ENCODE data around the gene PLIN4.

Gene PLIN4

DNA sequence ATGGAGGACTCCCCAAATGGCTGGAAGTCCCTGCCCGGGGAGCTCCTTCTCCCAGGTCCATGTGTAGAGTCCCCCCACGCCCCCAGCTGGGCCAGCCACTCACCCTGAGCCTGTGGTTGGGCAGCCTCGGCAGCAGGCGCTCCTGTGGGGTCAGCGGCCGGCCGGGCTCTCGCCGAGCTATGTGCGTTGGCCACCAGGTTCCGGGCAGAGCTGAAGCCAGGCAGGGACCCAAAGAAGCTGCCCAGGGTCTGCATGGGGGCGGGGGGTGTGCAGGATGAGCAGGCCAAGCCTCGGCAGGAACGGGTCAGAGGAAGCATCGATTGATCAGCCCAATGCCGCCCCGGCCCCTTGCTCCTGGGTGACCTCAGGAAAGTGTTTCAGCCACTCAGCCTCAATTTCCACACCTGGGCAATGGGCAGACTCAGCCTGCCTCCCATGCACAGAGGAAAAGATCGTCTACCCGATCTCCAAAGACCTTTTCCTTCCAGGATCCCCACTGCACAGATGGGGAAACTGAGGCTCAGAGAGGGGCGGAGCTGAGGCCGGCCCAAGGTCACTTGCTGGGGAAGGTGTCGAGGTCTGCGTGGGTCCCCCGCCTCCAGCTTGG lies 732 bp downstream of the PLIN4 start:
- Histone ChIP-seq H3K27me3 (replicated peaks) (no peaks in the 10 kb centered on the region), H3K4me3 (ENCODE audit: low read depth, low read length) (no peak overlapping the region), H3K36me3 (replicated peaks) (no peaks in the 10 kb centered on the region), H3K27ac (no peak overlapping the region)
- no peak for DNase-seq
- TF ChIP-seq, protein P1, sequence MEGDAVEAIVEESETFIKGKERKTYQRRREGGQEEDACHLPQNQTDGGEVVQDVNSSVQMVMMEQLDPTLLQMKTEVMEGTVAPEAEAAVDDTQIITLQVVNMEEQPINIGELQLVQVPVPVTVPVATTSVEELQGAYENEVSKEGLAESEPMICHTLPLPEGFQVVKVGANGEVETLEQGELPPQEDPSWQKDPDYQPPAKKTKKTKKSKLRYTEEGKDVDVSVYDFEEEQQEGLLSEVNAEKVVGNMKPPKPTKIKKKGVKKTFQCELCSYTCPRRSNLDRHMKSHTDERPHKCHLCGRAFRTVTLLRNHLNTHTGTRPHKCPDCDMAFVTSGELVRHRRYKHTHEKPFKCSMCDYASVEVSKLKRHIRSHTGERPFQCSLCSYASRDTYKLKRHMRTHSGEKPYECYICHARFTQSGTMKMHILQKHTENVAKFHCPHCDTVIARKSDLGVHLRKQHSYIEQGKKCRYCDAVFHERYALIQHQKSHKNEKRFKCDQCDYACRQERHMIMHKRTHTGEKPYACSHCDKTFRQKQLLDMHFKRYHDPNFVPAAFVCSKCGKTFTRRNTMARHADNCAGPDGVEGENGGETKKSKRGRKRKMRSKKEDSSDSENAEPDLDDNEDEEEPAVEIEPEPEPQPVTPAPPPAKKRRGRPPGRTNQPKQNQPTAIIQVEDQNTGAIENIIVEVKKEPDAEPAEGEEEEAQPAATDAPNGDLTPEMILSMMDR (IDR thresholded peaks at IDR 0.05; ENCODE audit: low read depth, low read length, missing control alignments): no peak
- in situ Hi-C loops (cut with HindIII; ENCODE audit: low pct_ligation_motif_present, low sequenced_read_pairs): no loop called here

DNA sequence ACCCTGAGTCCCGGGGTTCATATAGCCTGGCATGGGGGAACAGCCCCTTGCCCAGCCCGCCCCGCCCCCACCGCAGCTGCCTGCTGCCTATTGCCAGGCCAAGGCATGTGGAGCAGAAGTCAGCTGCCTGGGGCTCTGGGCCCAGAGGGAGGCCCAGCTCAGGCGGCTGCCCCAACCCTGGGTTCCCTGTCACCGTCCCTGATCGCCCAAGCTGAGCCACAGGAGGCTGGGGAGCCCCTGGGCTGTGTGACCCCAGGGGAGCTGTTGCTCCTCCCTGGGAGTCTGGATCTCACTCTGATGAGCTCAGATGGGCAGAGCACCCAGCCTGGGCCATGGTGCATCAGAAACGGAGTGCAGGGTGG lies 1.4 kb downstream of the PLIN4 start:
- no peaks in the 10 kb centered on the region for H3K36me3 ChIP-seq (replicated peaks)
- no peak for DNase-seq
- TF ChIP-seq, protein P1 (IDR thresholded peaks at IDR 0.05; ENCODE audit: low read depth, low read length, missing control alignments): no peak
- no peaks in the 10 kb centered on the region for H3K27me3 ChIP-seq (replicated peaks)
- no peak overlapping the region for H3K4me3 ChIP-seq (ENCODE audit: low read depth, low read length)
- in situ Hi-C loops (cut with HindIII; ENCODE audit: low pct_ligation_motif_present, low sequenced_read_pairs): no loop called here
- H3K27ac ChIP-seq: no peak overlapping the region

DNA sequence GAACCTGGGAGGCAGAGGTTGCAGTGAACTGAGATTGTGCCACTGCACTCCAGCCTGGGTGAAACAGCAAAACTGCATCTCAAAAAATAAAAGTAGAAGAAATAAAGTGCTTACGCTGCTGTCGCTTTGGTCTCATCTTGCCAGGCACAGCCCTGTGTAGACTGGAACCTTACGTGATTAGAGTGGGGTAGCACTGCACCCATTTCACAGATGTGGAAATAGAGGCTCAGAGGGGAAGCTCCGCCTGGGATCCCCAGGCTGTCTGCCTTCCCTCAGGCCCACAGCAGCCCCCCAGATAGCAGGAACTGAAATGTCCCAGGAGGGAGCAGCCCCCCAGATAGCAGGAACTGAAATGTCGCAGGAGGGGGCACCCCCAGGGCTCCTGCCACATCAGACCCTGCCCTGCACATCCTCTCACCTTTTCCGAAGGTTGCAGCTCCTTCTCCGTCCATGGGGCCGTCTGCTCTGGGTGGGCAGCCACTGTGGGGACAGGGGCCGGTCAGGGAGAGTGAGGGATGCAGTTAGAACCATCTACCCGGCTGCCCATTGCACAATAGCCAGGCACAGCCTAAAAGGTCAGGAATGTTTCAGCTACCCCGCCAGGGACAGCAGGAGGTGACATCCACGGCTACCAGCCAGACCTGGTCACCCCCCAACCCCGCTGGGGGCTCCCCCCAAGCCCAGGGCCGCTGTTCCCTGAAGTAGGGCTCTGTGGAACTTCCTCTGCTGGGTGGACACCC lies 1.9 kb downstream of the PLIN4 start:
- H3K4me3 ChIP-seq (ENCODE audit: low read depth, low read length): no peak overlapping the region
- no peaks in the 10 kb centered on the region for H3K36me3 ChIP-seq (replicated peaks)
- in situ Hi-C loops (cut with HindIII; ENCODE audit: low pct_ligation_motif_present, low sequenced_read_pairs): no loop called here
- no peak for DNase-seq
- H3K27me3 ChIP-seq (replicated peaks): no peaks in the 10 kb centered on the region
- no peak overlapping the region for H3K27ac ChIP-seq
- TF ChIP-seq, protein P1 (IDR thresholded peaks at IDR 0.05; ENCODE audit: low read depth, low read length, missing control alignments): no peak

DNA sequence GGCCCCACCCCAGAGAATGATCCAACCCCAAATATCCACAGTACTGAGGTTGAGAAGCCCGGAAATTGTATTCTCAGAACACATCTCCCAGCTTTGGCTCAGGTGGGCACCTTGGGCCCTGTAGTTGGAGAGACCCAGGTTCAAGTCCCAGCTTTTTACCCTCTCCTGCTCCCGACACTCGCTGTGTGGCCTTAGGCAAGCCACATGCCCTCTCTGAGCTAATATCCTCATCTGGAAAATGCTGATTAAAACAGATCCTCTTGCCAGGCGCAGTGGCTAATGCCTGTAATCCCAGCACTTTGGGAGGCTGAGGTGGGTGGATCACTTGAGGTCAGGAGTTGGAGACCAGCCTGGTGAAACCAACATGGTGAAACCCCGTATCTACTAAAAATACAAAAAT lies 2.6 kb downstream of the PLIN4 start:
- TF ChIP-seq, protein P1 (IDR thresholded peaks at IDR 0.05; ENCODE audit: low read depth, low read length, missing control alignments): no peak
- Histone ChIP-seq H3K27ac (no peak overlapping the region), H3K36me3 (replicated peaks) (no peaks in the 10 kb centered on the region), H3K4me3 (ENCODE audit: low read depth, low read length) (no peak overlapping the region), H3K27me3 (replicated peaks) (no peaks in the 10 kb centered on the region)
- in situ Hi-C loops (cut with HindIII; ENCODE audit: low pct_ligation_motif_present, low sequenced_read_pairs): no loop called here
- no peak for DNase-seq

DNA sequence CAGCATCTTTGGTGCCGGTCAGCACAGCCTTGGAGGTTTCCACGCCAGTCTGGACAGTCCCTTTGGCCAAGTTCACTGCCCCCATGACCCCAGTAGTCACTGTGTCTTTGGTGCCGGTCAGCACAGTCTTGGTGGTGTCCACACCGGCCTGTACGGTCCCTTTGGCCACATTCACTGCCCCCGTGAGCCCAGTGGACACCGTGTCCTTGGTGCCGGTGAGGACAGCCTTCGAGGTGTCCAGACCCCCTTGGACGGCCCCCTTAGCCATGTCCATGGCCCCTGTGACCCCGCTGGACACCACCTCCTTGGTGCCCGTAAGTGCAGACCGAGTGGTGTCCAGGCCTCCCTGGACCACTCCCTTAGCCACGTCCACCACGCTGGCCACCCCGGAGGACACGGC lies 5.0 kb downstream of the PLIN4 start:
- TF ChIP-seq, protein P1 (IDR thresholded peaks at IDR 0.05; ENCODE audit: low read depth, low read length, missing control alignments): no peak
- Histone ChIP-seq H3K27me3 (replicated peaks) (no peaks in the 10 kb centered on the region), H3K27ac (no peak overlapping the region), H3K4me3 (ENCODE audit: low read depth, low read length) (no peak overlapping the region), H3K36me3 (replicated peaks) (no peaks in the 10 kb centered on the region)
- in situ Hi-C loops (cut with HindIII; ENCODE audit: low pct_ligation_motif_present, low sequenced_read_pairs): no loop called here
- no peak for DNase-seq
